Testis (tissue), 3 donors: ENCODE results near the gene MSMP. TPM values are rescaled to one million over a fixed set of nuclear protein-coding genes. Genes with fewer than 3 reads are reported as not detected.

Source experiments
- DNase-seq: peaks from one replicate; pipeline ENCODE4 v3.0.0-alpha.2; 2019
- H3K27ac ChIP-seq, 2 donors: fragments of 200-600 bp; sonication (generic); one replicate each; pipeline ENCODE4 v1.5.1; 2019
- H3K27me3 ChIP-seq: fragments of 200-600 bp; sonication (generic); one replicate; pipeline ENCODE4 v1.5.1; 2019
- H3K36me3 ChIP-seq: fragments of 200-600 bp; sonication (generic); one replicate; pipeline ENCODE4 v1.5.1; 2017; ENCODE audit warnings: low read depth; ENCODE audit errors: missing control alignments
- H3K4me1 ChIP-seq: fragments of 200-600 bp; sonication (generic); one replicate; pipeline ENCODE4 v1.5.1; 2019
- H3K4me3 ChIP-seq, 2 donors: fragments of 200-600 bp; sonication (generic); one replicate each; pipeline ENCODE4 v1.5.1; 2017 to 2019
- H3K9me3 ChIP-seq: fragments of 200-600 bp; sonication (generic); one replicate; pipeline ENCODE4 v1.5.1; 2017
- CTCF ChIP-seq, 3 experiments: fragments of 450-650 bp in 2 of 3; fragments of 200-600 bp in 1 of 3; sonication (generic) in 1 of 3; IDR thresholded peaks; one replicate each; pipeline ENCODE4 v1.5.1; 2016 to 2019; ENCODE audit warnings: antibody characterized with exemption in 3 of 3, mild to moderate bottlenecking in 2 of 3, moderate library complexity in 1 of 3
- POLR2A ChIP-seq: fragments of 450-650 bp; IDR thresholded peaks from one replicate; pipeline ENCODE4 v1.6.1; 2017; ENCODE audit warnings: antibody characterized with exemption, mild to moderate bottlenecking, moderate library complexity
- WGBS, 2 donors: methylation state at CpG; one replicate each; pipeline ENCODE4 v1.1.5; 2018; 5-methylcytosine and 5-hydroxymethylcytosine counted together
- intact Hi-C: fragments of 100-400 bp; cut with DNase I; formaldehyde crosslinking; loops from one replicate; pipeline ENCODE4 v1.15.1; 2023; ENCODE audit warnings: low total_unique reads
- polyA plus RNA-seq: library from polyadenylated mRNA; stranded (reverse); fragments of 350-450 nt; fragmentation: Illumina TruSeq; extraction: RNeasy Lipid Tissue Mini Kit (QIAGEN cat#74804); gene quantifications from one replicate; pipeline ENCODE4 v1.2.3, GENCODE V29; 2014; ENCODE audit warnings: low read depth, low replicate concordance; ENCODE audit not compliant: insufficient read depth
- total RNA-seq, 2 donors: library from RNA; depleted of rRNA; stranded (reverse); fragments of >200 nt; gene quantifications; one replicate each; pipeline ENCODE4 v1.2.3, GENCODE V29; 2016

Gene MSMP
- total and polyA plus RNA-seq, 3 donors from 2014 or later = 1.7 to 1.9 TPM; not detected in 1

DNA sequence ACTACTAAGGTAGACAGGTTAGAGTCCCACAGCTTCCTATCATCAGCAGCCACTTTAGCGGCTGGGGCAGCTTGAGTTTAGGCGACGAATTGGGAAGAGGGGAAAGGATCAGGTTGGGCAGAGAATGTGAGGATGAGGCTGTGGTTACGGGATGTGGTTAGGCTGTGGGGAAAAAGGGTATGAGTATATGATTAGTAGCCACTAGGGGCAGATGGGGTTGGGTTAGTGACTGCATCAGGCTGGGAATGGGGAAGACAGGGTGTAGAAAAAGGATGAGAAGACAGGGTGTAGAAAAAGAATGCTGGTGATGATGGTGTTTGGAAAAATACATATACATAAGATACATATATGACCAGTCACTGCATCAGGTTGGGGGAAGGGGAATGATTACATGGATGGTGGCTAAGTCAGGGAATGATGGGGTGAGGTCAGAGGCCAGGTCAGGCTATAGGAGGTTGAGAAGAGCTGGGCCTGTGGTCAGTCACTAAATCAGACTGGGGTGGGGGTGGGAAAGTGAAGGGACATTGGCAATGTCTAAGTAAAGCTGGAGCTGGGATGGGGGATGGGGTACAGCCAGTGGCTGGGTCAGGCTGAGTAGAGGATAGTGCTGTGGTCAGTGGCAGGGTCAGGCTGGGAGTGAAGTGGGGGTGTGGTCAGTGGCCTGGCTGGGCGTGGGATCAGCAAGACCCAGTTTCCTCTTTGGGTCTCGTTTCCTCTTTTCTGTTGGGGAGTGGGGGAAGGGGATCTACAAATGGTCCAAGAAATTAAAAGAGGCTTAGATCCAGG lies 24.2 kb downstream of the MSMP start:
- intact Hi-C loops = loop anchor here (10.0 kb wide), 2 partner anchors 65 to 85 kb away; partner anchors contain the start of genes ARHGEF39, HINT2 and SPAG8
- H3K27ac ChIP-seq = peak overlapping the region in 1 of 2 donors; percentile 97
- no peak overlapping the region for H3K4me3 ChIP-seq
- no peaks in the 10 kb centered on the region for H3K9me3 ChIP-seq
- no peaks in the 10 kb centered on the region for H3K27me3 ChIP-seq
- DNase-seq = peak; percentile 28
- WGBS, 2 donors = 33 to 44% methylated on average over 6 of the region's 6 CpGs
- TF ChIP-seq POLR2A = no peak
- TF ChIP-seq CTCF (IDR thresholded peaks at IDR 0.05) = peak; percentile 17 to 47 (median 27)
- no peaks in the 10 kb centered on the region for H3K36me3 ChIP-seq
- H3K4me1 ChIP-seq = peaks cover 64% of the 10 kb centered on the region

- no peak for DNase-seq
- Histone ChIP-seq H3K4me3 (no peak overlapping the region), H3K4me1 (peaks cover 64% of the 10 kb centered on the region), H3K36me3 (no peaks in the 10 kb centered on the region), H3K9me3 (no peaks in the 10 kb centered on the region), H3K27ac (peak overlapping the region in 1 of 2 donors; percentile 22), H3K27me3 (no peaks in the 10 kb centered on the region)
- intact Hi-C loops = loop anchor here (10.0 kb wide), 1 partner anchor 64 kb away; the partner anchor contains the start of gene ARHGEF39
- WGBS, 2 donors = 55 to 62% methylated on average over 3 of the region's 3 CpGs
- TF ChIP-seq POLR2A (no peak), CTCF (IDR thresholded peaks at IDR 0.05) (no peak)
Observed at GRCh38 chr9:35729101-35729500, 25.0 kb downstream of the MSMP start.

- Histone ChIP-seq H3K27me3 (no peaks in the 10 kb centered on the region), H3K9me3 (no peaks in the 10 kb centered on the region), H3K27ac (peak overlapping the region; percentile 22 to 69), H3K4me3 (no peak overlapping the region), H3K36me3 (no peaks in the 10 kb centered on the region), H3K4me1 (peaks cover 56% of the 10 kb centered on the region)
- WGBS, 2 donors = 22 to 26% methylated on average over 10 of the region's 10 CpGs
- TF ChIP-seq POLR2A (no peak), CTCF (IDR thresholded peaks at IDR 0.05) (no peak)
- intact Hi-C loops = loop anchor here (10.0 kb wide), 1 partner anchor 64 kb away; the partner anchor contains the start of gene ARHGEF39
- peak; percentile 82 for DNase-seq
Observed at GRCh38 chr9:35728041-35728971, 25.8 kb downstream of the MSMP start.

DNA sequence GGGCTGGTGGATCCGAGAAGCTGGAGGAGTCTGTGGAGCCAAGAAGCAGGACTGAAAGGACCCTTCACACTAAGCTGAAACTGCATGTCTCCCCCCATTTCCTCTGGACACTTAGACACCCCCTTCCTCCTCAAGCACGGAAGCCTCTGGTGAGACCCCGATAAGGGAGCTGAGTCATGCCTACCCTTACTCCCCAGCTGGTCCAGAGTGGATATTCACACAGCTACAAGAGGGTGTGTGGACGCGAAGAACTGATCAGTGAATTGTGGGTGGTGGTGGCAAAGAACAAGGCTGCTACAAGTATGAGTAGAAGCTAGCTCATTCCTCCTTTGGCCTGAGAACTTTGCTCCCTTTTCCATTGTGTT lies 26.4 kb downstream of the MSMP start:
- H3K9me3 ChIP-seq = no peaks in the 10 kb centered on the region
- DNase-seq = no peak
- H3K4me3 ChIP-seq = no peak overlapping the region
- peaks cover 52% of the 10 kb centered on the region for H3K4me1 ChIP-seq
- TF ChIP-seq CTCF (IDR thresholded peaks at IDR 0.05) = no peak
- TF ChIP-seq POLR2A = no peak
- no peaks in the 10 kb centered on the region for H3K27me3 ChIP-seq
- intact Hi-C loops = loop anchor here (10.0 kb wide), 1 partner anchor 63 kb away; the partner anchor contains the start of gene ARHGEF39
- 22 to 28% methylated on average over 4 to 5 of the region's 5 CpGs for WGBS, 2 donors
- no peaks in the 10 kb centered on the region for H3K36me3 ChIP-seq
- H3K27ac ChIP-seq = peak overlapping the region; percentile 22 to 69
